Stimulated activated CD4-positive, alpha-beta T cell treated with anti-CD3 and anti-CD28 coated beads, Interleukin-2, amount 100 ng/mL, for 48 hours (primary cell): ENCODE measurements around the gene HOXC4.

Experiments used
- DNase-seq, 2 donors: peaks; one replicate each; pipeline ENCODE4 v3.0.0-alpha.2; 2020

The HOXC4 gene

GRCh38 chr12:54053751-54054741 is at the start of gene HOXC4:
HOXC4 (plus strand) TSS chr12:54053835; CDS start chr12:54053923, 88 bp downstream.
- no peak for DNase-seq

- no peak for DNase-seq
Observed at GRCh38 chr12:54004063-54004840, 49.4 kb upstream of the HOXC4 start.

GRCh38 chr12:54004841-54005530 is 48.6 kb upstream of the HOXC4 start:
- DNase-seq, result no peak

GRCh38 chr12:54005531-54005852 is 48.1 kb upstream of the HOXC4 start:
- DNase-seq, result no peak

GRCh38 chr12:54005853-54006558 is 47.6 kb upstream of the HOXC4 start:
- peak; percentile 88 for DNase-seq

GRCh38 chr12:54006559-54007220 is 46.9 kb upstream of the HOXC4 start:
- DNase-seq, result no peak

GRCh38 chr12:54007538-54008259 is 45.9 kb upstream of the HOXC4 start:
- no peak for DNase-seq

- DNase-seq, result no peak
Observed at GRCh38 chr12:54008260-54008552, 45.4 kb upstream of the HOXC4 start.

- DNase-seq, result no peak
Observed at GRCh38 chr12:54009171-54010052, 44.2 kb upstream of the HOXC4 start.

GRCh38 chr12:54010053-54010971 is 43.3 kb upstream of the HOXC4 start:
- DNase-seq, result no peak

- no peak for DNase-seq
Observed at GRCh38 chr12:54010972-54011664, 42.5 kb upstream of the HOXC4 start.

- DNase-seq, result no peak
Observed at GRCh38 chr12:54011665-54012532, 41.7 kb upstream of the HOXC4 start.

GRCh38 chr12:54012631-54013409 is 40.8 kb upstream of the HOXC4 start:
- DNase-seq, result no peak

GRCh38 chr12:54014377-54015017 is 39.1 kb upstream of the HOXC4 start:
- DNase-seq, result no peak

- DNase-seq, result no peak
Observed at GRCh38 chr12:54015018-54015931, 38.4 kb upstream of the HOXC4 start.
